Mesodermal cell (in vitro differentiated cells): ENCODE results near the gene SNRPA1.

Experiments used
- H3K27ac ChIP-seq: 2 replicates; pipeline ENCODE4 v1.7.0; 2013; ENCODE audit warnings: mild to moderate bottlenecking, low read depth, low read length, moderate library complexity; ENCODE audit not compliant: severe bottlenecking
- H3K36me3 ChIP-seq: 2 replicates; pipeline ENCODE4 v1.7.1; 2013; ENCODE audit warnings: mild to moderate bottlenecking, low read length, moderate library complexity; ENCODE audit not compliant: control insufficient read depth, insufficient read depth
- H3K4me1 ChIP-seq: one replicate; pipeline ENCODE4 v1.7.1; 2013; ENCODE audit warnings: mild to moderate bottlenecking, low read length; ENCODE audit not compliant: insufficient read depth, control insufficient read depth, poor library complexity, severe bottlenecking
- H3K4me3 ChIP-seq: 2 replicates; pipeline ENCODE4 v1.7.0; 2013; ENCODE audit warnings: low read length, control low read depth, mild to moderate bottlenecking; ENCODE audit not compliant: insufficient read depth, poor library complexity, severe bottlenecking; ENCODE audit errors: extremely low read depth
- H3K9me3 ChIP-seq: 2 replicates; pipeline ENCODE4 v1.7.1; 2013; ENCODE audit warnings: mild to moderate bottlenecking, low read length, moderate library complexity; ENCODE audit not compliant: control insufficient read depth
- WGBS, 2 experiments: methylation state at CpG; one replicate each; pipeline ENCODE4 v1.1.5; 2013; ENCODE audit warnings: missing lambda C conversion rate in 2 of 2; ENCODE audit not compliant: insufficient coverage in 2 of 2; 5-methylcytosine and 5-hydroxymethylcytosine counted together

The SNRPA1 gene

DNA sequence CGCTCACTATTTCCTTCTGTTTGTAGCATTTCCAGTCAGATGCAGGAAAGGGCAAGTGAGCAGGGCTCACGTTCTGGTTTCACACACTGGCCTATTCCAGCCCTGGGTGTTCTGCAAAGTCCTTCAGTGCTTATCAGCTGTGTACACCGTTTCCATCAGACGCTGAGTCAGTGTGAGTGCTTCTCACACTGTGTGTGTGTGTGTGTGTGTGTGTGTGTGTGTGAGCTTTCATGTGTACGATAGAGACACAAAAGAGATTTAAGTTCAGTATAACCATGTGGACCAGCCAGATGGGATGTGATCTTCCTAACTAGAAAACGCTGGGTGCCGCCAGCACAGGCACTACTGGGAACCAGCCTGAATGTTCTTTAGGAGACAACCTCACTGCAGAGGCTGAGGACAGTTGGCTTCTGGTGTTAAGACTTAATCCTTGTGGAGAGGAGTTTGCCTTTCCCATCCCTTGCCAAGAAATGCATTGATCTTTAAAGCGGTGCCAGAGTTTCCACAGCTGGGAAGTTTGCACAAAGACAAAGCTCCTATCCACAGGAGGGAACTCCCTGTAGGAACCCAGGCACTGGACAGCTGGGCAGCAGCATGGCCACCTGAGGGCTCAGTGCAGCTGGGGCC, 39.3 kb downstream of the SNRPA1 start:
- Histone ChIP-seq H3K4me3 (no peak overlapping the region), H3K27ac (no peak overlapping the region), H3K36me3 (no peaks in the 10 kb centered on the region), H3K4me1 (no peaks in the 10 kb centered on the region), H3K9me3 (no peaks in the 10 kb centered on the region)
- WGBS, 2 experiments: 69 to 73% methylated on average over 7 of the region's 8 CpGs

DNA sequence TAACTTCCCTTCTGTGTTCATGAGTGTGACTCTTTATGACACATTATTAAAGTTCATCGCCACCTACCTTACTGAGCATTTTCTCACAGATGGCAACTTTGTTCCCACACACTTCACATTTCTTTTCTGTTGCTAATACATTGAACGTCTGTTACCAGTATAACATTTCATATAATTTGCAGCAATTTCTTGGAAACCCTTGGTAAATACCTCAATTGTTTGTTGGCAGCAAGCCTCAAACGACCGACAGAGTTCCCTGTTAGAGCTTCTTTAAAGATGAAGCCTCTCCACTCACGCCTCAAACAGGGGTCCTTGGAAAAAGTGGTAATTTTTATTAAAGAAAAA, 40.0 kb downstream of the SNRPA1 start:
- Histone ChIP-seq H3K9me3 (no peaks in the 10 kb centered on the region), H3K36me3 (no peaks in the 10 kb centered on the region), H3K4me1 (no peaks in the 10 kb centered on the region), H3K27ac (no peak overlapping the region), H3K4me3 (no peak overlapping the region)
- 88 to 93% methylated on average over 4 of the region's 5 CpGs for WGBS, 2 experiments

DNA sequence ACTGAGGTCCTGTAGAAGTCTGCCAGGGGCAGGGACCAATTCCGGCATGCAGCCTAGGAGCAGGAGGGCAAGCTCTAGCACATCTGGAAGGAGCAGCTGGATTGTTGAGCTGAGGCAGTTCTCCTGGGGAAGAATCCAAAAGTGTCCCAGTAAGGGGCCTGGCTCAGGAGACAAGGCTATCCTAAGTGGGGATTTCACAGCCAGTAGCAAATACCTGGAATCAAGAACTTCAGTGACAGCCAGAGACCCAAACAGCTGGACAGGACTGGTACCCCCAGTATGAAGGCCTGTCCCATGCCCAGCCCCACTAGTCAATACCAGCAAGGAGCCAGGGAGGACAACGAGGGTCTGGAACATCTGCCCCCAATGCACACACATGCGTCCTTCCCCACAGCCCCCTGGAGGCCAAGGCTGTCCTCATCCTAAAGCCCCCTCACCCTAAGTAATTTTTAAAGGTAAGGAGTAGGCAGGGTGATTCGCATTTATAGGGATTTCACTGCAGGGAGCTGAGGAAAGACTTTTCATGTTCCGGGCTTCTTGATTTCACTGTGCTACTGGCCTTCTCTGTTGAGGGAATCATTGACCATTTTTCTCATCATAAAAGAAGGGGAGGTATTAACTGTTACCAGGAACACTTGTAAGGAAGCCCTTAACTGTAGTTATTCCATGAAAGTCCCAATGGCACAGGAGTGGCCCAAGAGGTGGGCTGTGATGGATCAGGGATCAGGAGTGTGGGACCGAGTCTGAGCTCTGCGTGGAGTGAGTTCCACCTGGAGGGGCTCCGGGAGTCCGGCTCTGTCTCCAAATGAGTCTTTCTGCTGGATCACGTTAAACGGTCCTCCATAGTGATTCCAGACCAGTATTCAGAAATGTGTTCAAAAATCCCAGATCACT, 40.6 kb downstream of the SNRPA1 start:
- no peak overlapping the region for H3K27ac ChIP-seq

DNA sequence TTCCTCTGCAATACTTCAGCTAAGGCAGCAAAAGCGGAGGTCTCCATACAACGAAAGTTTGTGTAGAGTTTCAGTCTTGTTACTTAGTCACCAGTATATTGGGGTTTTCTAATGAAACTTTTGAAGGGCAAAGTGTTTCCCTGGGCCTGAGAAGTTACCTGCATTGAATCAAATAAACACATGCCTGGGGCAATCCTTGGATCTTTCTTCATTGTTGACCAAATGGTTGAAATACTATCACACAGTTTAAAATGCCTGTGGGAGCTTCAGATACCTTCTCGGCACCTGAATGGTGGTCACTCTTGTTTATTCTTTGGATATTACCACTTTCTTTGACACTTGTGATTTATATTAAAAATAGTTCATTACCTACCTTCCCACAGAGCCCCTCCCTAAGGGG, 42.2 kb downstream of the SNRPA1 start:
- no peaks in the 10 kb centered on the region for H3K9me3 ChIP-seq
- peaks cover 13% of the 10 kb centered on the region for H3K4me1 ChIP-seq
- H3K4me3 ChIP-seq: peak overlapping the region; percentile 56
- peaks cover 18% of the 10 kb centered on the region for H3K36me3 ChIP-seq
- WGBS, 2 experiments: 90 to 100% methylated on average over 1 to 2 of the region's 3 CpGs
- H3K27ac ChIP-seq: no peak overlapping the region

More for the DNA sequence above, 40.6 kb downstream of the SNRPA1 start:
- 87 to 94% methylated on average over 9 to 10 of the region's 11 CpGs for WGBS, 2 experiments
- Histone ChIP-seq H3K4me3 (no peak overlapping the region), H3K4me1 (peaks cover 4% of the 10 kb centered on the region), H3K36me3 (peaks cover 4% of the 10 kb centered on the region), H3K9me3 (no peaks in the 10 kb centered on the region)

DNA sequence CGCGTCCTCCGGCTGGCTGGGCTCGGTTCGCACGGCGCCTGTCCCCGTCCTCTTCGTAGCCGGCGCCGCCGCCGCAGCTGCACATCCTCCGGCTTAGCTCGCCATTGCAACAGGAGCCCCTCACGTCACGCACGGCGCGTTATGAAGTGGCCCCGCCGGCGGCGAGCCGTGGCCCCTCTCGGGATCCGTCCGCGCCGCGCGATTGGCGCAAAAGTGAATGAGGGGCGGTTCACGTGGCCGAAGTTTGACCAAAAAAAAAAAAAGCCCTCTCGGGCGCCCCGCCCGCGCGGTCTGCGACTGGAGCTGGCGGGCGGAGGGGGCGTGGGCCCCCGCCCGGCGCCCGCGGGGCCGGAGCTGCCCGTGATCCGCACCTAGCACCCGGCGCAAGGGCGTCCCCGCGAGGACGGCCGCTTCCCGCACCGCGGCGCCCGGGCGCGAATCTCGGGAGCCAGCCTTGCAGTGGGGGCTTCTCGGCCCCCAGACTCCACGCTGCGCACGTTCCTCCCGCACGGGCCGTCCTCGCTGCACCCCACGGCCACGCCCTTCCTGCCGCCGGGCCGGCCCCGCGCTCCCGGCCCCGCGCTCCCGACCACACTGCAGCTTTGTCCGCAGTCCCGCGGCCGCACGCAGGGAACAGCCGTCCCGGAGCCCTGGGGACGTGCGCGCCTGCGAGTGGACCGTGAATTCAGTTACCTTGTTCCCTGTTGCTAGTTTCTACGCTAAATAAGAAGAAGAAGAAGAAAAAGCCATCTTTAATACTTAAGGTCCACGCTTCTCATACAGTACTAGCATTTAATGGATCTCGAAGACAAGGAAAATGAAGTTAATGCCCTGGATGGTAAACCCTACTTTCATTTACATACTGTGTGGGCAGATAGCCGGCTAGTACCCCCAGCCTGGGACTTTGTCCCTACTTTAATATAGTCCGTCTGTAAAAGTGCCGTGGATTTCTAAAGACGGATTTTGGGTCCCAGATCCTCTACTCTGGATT, 42.9 kb downstream of the SNRPA1 start, which contains the start of gene CHSY1:
CHSY1 (minus strand) TSS at position 219 of the 991 bp plus-strand sequence. CDS start 592 bp downstream, outside the sequence.
- H3K4me1 ChIP-seq: peaks cover 13% of the 10 kb centered on the region
- H3K4me3 ChIP-seq: peak within 1 kb of the TSS; percentile 60
- no peak within 1 kb of the TSS for H3K27ac ChIP-seq
- no peaks in the 10 kb centered on the region for H3K9me3 ChIP-seq
- 2 to 3% methylated on average over 81 to 82 of the region's 108 CpGs for WGBS, 2 experiments
- peaks cover 25% of the 10 kb centered on the region for H3K36me3 ChIP-seq

DNA sequence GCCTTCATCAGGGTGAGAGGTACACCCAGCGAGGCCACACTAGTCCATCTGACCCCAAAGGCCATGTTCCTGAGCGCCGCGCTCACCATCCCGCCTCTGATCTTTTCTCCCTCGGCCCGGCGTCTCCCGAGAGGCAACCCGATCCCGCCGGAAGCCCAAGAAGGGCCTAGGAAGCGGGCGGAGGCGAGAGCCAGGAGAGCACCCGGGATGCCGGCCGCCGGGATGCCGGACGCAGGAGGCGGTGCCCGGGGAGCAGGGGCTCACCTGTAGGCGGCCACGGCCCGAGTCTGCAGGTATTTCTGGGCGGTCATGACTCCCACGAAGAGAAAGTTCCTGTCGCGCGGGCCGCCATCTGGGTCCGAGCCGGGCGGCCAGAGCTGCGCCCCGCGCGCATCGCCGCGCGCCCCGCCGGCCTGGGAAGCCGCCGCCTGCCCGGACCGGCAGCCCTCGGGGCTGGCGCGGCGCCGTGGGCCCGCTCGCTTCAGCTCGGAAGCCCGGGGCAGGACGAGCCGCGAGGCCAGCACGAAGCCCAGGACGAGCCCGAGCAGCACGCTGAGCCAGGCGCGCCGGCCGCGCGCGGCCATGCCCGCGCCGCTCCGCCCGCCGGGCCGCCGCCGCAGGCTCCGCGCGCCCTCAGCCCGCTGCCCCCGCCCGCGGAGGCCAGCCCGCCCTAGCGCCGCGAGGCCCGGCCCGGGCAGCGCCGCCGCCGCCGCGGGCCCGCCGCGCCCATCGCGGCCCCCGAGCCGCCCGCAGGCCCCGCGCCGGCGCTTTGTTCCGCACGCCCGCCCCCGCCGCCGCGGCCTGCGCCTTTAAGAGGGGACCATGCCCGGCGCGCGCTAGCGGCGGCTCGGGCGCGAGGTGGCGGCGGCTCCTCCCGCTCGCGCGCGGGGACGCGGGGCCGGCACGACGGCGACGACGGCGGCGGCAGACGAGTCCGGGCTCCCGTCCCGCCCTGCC, 43.9 kb downstream of the SNRPA1 start:
- H3K27ac ChIP-seq: no peak overlapping the region
- 0 to 1% methylated on average over 84 to 88 of the region's 150 CpGs for WGBS, 2 experiments
- H3K9me3 ChIP-seq: no peaks in the 10 kb centered on the region
- H3K4me1 ChIP-seq: peaks cover 15% of the 10 kb centered on the region
- H3K36me3 ChIP-seq: peaks cover 34% of the 10 kb centered on the region
- H3K4me3 ChIP-seq: peak overlapping the region; percentile 60

DNA sequence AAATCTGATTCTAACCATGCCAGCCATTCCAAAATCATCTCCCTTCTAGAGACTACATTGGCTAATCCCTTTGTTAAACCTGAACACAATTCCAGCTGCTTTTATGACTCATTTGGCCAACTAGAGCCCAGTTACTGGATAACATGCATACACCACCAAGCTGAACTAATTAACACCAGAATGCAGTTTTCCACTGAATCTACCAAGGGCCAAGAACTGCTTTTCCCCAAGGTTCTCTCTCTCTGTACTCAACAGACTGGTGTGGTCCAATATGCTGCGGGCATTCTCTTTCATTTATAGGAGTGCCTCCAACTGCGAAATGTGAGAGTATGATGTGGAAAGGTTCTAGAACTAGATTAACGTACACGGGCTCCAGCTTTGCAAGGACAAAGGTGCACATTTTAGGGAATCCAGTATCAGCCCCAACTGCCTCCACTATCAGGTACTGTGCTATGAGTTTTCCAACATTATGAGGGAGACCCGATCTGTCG, 44.7 kb downstream of the SNRPA1 start:
- Histone ChIP-seq H3K9me3 (no peaks in the 10 kb centered on the region), H3K4me3 (peak overlapping the region; percentile 60), H3K4me1 (peaks cover 15% of the 10 kb centered on the region), H3K36me3 (peaks cover 41% of the 10 kb centered on the region), H3K27ac (no peak overlapping the region)
- WGBS, 2 experiments: 4 to 12% methylated on average over 5 of the region's 6 CpGs

DNA sequence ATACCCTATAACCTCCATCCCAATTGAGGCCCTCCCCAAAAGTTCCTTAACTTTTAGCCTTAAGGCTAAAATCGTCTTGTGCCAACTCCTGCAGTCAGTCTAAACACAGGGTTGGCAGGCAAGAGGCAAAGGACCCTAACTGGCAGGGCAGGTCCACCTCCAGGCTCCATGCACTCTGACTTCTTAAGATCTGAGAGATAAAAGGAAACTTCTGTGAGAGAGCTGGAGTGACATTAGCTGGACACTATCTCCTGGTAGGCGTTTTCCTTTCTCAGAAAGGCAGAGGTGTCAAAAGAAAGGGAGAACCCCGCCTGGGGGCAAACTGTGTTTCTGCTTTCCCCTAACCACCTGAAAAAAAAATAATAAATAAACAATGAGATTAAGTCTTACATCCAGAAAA, 46.8 kb downstream of the SNRPA1 start:
- Histone ChIP-seq H3K4me1 (peaks cover 15% of the 10 kb centered on the region), H3K4me3 (no peak overlapping the region), H3K9me3 (no peaks in the 10 kb centered on the region), H3K36me3 (peaks cover 55% of the 10 kb centered on the region), H3K27ac (no peak overlapping the region)
- WGBS, 2 experiments: 70 to 83% methylated on average over 1 to 2 of the region's 3 CpGs

DNA sequence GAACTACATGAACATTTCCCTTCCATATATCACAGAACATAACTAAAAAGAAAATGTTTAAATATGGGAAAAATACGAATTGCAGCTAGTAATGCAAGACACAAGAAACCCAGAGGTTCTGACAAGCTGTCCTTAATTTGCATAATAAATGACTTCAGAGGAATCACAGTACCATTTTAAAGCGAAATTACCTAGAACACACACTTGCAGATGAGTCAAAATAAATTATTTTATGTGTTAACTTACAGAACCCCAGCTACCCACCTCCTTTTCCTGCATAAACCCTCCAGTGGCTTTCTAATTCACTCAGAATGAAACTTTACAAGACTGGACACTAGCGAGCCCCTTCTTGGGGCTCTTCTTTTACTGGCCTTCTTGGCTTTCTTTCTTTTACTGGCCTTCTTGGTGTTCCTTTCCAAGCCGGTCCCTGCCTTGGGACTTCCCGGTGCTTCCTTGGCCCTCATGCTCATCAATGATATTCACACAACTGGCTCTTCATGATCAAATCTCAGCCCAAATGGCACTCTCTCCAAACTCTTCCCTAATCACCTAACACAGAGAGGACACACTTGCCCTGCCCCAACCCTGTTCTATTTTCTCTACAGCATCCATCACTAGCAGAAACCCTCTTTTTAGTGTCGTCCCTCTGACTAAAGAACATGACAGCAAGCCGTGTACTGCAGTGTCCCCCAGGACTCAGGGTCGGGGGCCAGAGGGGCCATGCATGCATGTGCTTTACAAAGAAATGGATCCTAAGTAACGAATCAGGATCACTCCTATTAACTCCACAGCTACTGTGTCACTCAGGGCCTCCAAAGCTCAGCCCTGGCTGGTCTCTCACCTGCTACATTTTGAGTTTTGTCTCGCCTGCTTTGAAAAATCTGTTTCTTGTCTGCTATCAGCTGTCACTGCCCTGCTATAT, 48.0 kb downstream of the SNRPA1 start:
- Histone ChIP-seq H3K36me3 (peaks cover 67% of the 10 kb centered on the region), H3K27ac (no peak overlapping the region), H3K4me1 (peaks cover 15% of the 10 kb centered on the region), H3K4me3 (no peak overlapping the region), H3K9me3 (no peaks in the 10 kb centered on the region)
- WGBS, 2 experiments: 90 to 94% methylated on average over 7 to 8 of the region's 10 CpGs
